Ammon's horn (tissue), 1 donor: ENCODE results near the gene PPM1B.
A peak's percentile ranks its signal among the peaks of the same experiment; 100 is the strongest.
"Not testable (repeated sequence)": the region's sequence is repeated elsewhere in the genome, so short reads cannot be mapped to it uniquely, and the experiment has no call there.

Source experiments
- DNase-seq: peaks from one replicate; pipeline ENCODE4 v3.0.0-alpha.2; 2016; ENCODE audit warnings: low spot score

The PPM1B gene

DNA sequence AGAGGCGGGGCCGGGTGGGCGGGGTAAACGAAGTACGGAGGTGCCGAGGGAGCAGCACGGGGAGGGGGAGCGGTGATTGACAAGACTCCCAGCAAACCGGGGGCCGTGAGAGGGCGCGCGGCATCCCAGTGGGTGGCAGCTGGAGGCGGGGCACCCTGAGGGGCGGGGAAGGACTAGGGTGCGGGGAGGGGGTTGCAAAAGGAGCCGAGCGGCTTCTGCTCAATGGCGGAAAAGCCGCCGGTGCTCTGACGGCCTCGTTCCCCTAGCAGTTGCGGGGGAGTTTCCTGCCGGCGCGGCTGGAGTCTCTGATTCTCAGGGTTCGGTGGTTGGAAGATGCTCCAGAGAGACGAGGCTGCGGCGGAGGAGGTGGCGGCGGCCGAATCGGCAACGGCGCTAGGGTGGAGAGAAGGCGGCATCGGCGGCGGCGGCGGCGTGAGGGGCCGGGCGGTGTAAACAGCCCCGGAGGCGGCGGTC, at the start of gene PPM1B:
PPM1B (plus strand) TSS at position 195 of the 474 bp plus-strand sequence. CDS start 32,325 bp downstream, outside the sequence.
- no peak for DNase-seq

DNA sequence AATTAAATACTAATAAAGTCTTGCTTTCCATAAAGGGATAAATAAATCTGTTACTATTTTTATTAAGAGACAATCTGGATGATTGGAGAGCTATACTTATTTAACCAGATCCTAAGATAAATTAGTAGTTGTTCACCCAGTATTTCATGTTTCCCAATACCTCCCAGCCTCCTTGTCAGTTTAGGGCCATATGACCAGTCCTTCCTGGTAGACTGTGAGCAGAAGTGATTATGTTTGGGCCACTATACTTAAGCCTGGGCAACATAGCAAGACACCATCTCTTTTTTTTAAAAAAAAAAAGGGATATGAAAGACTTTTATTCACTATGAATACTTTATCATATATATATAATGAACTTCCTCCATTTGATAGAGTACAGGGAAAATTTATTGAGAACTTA, 48.8 kb upstream of the PPM1B start:
- DNase-seq: no peak

DNA sequence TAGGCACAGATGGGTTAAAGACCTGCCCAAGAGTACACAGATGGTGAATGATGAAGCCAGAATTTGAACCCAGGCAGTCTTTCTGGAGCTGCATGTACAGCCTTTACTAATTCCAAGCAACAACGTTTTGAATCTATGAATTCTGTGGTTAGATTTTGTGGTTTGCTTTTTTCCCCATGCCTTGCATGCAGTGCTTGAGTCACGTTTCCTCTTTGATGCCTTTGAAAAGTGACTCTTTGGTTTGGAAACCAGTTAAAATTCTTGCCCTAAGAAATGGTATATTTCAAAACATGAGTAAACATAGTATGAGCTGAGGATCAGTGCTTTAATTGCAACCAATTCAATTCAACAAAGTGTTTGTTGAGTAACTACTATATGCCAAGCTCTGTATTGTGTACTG, 48.2 kb upstream of the PPM1B start:
- DNase-seq: no peak

DNA sequence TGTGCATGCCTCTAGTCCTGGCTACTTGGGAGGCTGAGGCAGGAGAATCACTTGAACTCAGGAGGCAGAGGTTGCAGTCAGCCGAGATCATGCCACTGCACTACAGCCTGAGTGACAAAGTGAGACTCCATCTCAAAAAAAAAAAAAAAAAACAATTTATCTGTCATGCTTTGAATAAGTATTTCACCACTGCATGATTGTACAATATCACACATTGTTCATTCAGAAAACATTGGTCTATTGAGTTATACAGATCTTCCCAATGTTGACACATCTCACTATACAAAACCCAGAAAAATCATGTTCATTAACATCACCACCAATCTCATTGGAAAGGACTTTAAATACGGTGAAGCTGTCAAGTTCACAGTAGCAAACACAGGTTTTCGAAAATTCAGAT, 46.8 kb upstream of the PPM1B start:
- no peak for DNase-seq

DNA sequence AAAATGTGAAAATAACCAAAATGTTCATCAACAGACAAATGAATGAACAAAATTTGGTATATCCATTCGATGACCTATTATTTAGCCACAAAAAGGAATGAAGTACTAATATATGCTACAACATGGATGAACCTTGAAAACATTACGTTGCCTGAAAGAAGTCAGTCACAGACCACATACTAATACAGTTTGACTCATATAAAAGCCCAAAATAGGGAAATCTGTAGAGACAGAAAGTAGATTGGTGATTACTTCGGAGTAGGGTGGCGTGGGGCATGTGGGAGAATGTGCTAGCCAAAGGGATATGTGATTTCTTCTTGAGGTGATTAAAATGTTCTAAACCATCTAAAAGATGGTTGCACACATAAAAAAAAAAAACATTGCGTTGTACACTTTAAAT, 44.2 kb upstream of the PPM1B start:
- no peak for DNase-seq

DNA sequence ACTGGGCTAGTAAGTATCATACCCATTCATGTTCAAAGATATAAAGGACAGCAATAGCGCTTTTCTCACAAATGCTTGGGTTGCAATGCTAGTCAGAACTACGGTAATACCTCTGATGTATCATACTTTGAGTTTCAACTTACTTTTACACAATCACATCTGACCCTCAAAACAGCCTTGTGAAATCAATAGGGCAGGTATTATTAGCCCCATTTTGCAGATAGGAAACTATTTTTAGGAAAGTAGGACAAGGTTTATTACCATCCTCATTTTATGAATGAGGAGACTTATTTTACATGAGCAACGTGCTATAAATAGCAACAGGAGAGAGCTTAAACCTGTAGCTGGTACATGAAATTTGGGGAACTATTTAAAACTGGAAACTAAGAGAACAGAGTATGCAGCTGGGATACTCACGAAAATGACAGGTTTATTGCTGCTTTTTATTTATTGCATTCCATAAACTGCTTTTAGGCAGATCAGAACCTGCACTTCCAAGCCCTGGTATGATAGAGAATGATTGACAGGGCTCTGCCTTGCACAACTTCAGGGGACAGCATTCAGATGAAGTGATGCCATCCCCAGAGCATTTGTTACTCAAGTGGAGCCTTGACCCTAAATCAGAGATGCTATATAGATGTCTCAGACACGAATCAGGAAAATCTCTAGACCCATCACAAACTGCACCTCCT, 42.4 kb upstream of the PPM1B start:
- no peak for DNase-seq

DNA sequence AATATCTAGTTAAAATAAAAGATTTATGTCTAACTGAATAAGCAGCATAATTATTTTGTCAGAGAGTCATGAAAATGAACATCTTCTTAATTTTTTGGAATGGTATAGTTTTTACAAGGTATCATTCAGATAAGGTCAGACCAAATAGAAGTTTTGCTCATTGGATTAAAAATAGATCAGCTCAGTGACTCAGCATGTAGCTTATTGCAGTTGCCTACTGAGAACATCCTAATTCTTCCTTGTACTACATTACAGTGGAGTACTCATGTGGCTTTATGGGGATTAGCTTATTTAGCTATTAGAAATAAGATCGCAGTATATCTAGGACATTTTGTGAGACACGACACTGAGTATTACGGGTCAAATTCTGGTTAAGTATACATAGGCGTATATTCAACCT, 38.2 kb upstream of the PPM1B start:
- peak; percentile 13 for DNase-seq

DNA sequence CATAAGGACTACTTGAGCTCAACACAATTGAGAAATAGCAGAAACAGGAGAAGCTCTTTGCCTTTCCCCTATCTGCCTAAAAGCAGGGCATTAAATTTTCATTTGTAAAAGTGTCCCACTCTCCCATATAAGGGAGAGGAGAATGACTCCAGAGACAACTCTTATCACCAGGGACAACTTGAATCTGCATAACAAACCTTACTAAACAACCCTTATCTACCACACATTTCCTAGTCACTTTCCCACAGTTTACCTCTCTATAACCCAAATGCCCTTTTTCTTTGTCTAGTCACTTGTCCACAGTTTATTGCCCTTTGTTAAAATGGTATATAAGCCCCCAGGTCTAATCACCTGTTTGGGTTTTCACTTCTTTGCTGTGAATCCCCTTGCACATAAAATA, 37.5 kb upstream of the PPM1B start:
- no peak for DNase-seq

DNA sequence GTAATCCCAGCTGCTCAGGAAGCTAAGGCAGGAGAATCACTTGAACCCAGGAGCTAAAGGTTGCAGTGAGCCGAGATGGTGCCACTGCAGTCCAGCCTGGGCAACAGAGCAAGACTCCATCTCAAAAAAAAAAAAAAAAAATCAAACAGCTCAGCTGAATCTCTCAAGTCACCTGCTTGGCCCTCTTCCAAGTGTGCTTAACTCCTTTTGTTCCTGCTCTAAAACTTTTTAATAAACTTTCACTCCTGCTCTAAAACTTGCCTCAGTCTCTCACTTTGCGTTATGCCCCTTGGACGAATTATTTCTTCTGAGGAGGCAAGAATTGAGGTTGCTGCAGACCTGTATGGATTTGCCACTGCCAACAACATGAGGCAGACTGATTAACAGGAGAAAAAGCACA, 35.1 kb upstream of the PPM1B start:
- not testable (repeated sequence) for DNase-seq

DNA sequence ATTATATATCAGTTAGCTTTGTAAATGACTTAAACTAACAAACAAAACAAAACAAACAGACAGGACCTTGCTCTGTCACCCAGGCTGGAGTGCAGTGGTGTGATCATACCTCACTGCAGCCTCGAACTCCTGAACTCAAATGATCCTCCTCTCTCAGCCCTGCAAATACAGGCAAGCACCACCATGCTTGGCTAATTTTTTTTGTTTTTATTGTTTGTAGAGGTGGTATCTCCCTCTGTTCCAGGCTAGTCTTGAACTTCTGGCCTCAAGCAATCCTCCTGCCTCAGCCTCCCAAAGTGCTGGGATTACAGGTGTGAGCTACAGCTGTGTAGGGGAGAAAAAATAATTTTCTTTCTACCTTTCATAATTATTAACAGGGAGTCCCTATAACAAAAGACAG, 33.8 kb upstream of the PPM1B start:
- DNase-seq: no peak

DNA sequence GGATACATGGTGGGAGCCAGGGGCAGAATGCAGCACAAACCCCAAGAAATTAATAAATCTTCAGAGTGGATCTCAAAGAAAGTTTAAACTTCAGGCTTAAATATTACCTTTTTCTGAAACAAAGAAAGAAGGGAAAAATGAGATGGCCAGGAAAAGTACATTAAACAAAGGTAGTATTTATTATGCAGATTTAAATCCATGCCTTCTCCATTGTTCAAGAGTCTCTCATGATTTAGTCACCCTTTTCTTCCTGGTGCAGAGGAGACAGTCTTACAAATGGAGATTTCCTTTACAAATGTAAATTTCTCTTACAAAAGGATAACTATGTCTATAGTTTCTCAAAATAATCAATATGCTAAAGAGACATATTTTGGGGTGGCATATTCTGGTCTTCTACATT, 33.4 kb upstream of the PPM1B start:
- DNase-seq: no peak

DNA sequence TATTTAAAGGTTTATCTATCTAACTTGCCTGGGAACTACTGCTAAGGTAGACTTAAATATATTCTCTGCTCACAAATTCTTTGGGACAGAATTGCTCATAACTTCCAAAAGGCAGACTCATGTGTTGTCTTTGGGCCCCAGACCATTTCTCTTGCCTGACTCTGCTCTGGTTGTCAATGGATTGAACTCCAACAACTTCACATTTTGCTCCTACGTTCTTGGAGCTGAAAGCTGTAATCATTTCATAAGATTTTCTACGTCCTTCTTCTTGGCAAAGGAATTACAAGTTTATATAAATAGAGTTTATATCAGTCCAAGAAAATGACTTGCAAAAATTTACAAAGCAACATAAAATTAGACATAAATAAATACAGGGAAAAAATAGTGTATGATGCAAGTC, 32.9 kb upstream of the PPM1B start:
- DNase-seq: no peak

DNA sequence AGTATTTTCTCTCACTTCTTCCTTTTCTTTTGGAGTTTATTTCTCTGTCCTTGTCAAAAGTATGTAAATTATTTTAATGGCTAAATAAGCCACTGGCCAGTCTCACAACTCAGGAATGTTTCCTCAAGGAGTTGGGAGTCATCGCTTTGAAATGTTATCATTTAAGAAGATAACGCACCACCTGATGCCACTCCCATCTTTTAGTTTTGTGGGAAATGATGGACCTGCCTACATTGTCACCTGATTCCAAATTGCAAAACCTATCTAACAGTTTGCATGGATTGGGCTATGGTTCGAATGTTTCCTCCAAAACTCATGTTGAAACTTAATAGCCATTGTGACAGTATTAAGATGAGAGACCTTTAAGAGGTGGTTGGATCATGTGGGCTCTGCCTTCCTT, 32.4 kb upstream of the PPM1B start:
- DNase-seq: no peak

DNA sequence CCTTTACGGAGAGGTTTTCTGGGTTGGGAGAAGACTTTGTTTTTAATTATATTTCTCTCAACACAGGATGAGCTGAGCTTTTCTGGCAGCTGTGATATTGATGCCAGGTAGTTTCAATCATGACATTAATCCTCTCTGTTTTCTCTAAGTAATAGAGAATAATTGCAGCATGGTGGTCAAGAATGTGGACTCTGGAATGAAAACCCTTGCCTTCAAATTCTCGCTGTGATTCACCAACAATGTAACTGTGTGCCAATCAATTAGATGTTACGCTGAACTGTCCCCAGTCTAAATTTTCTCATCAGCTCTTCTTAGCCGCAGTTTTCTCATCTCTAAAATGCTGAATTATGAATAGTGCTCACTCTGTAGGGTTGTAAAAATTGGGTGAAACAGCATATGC, 31.6 kb upstream of the PPM1B start:
- DNase-seq: no peak

DNA sequence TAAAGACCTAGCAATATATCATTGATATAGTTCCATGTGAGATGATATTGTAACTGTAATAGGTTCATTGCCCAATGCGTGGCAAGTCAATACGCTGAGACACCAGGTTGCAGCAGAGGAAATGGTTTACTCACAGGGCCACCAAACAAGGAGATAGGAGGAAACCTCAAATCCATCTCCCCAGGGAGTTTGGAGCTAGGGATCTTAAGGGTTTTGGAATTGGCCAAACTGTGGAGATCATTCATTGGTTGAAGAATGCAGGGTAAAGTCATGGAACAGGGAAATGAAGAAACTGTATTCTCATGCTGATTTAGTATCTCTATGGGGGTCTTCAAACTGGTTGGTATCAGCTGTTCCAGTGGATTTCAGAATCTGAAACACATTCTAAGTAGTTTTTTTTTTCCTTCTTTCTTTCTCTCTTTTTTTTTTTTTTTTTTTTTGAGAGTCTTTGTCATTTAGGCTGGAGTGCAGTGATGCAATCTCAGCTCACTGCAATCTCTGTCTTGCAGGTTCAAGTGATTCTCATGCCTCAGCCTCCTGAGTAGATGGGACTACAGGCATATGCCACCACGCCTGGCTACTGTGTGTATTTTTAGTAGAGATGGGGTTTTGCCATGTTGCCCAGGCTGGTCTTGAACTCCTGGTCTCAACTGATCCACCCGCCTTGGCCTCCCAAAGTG, 30.7 kb upstream of the PPM1B start:
- DNase-seq: no peak

DNA sequence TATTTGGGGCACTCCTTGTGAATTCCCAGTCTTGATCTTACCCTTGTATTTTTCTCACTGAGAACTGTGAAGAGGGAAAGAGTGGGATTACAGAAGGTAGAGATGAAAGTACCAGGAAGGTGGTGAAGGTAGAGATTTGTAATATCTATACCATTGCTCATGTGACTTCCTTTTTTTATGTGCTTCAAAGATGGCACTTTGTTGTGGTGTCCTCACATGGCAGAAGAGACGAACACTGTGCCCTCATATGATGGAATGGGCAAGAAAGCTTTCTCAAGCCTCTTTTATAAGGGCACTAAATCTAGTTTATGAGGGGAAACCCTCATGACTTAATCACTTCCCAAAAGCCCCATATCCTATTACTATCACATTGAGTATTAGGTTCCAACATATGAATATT, 28.9 kb upstream of the PPM1B start:
- DNase-seq: no peak

DNA sequence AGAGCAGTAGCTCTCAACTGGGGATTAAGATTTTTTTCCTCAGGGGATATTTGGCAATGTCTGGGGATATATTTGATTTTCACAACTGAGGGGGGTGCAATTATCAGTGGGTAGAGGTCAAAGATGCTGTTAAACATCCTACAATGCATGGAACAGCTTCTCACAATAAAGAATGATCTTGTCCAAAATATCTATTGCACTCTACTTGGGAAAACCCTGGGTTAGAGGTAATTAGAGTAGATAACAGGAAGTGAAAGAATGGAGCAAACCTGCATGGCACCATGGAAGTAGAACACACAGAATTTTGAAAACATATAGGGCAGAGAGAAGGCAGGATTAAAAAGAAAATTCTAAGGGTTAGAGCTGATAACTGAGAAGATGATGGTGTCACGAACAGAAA, 26.4 kb upstream of the PPM1B start:
- DNase-seq: no peak

DNA sequence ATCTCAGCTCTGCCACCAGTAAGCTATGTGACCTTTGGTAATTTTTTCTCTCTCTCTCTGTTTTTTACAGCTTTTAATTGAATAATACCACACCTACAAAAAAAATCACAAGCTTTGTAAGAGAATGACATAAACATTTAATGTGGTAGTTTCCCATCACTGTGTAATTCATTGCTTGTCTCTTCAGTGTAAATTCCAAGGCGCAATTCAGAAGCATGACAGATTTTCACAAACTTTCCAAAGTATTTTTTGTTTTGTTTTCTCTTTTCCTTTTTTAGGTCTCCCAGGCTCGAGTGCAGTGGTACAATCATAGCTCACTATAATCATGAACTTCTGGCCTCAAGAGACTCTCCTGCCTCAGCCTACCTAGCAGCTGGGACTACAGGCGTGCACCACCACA, 25.0 kb upstream of the PPM1B start:
- DNase-seq: no peak

DNA sequence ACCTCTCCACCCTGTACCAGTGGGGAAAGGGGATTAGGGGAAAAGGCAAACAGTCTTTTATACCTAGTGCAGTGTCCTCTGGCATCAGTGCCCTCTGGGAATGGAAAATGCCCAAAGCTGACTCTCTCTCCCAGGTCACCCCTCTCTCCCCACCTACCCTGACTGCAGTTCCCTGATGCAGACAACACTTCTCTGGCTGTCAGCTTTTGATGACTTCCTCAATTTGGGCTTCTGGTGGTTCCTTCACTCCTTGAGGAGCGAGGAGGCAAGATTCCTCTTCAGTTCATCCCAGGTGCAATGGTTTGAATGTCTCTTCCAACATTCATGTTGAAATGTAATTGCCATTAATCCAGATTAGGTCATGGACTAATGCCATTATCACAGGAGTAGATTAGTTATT, 19.7 kb upstream of the PPM1B start:
- no peak for DNase-seq

DNA sequence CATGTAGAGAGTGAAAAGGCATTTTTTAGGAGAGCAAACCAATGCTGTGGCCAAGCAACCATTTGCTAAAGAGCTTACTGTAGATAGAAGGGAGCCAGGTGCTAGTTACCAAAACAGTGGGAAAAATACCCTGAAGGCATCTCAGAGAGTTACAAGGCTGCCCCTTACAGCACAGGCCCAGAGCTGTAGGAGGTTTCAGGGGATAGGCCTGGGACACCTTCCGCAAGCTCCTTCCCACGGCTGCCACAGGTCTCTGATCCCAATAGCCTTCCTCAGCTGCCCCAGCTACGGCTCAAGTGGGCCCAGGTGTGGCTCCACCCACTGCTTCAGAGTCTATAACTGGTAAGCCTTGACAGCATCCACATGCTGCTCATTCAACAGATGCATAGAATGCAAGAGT, 18.2 kb upstream of the PPM1B start:
- DNase-seq: no peak

DNA sequence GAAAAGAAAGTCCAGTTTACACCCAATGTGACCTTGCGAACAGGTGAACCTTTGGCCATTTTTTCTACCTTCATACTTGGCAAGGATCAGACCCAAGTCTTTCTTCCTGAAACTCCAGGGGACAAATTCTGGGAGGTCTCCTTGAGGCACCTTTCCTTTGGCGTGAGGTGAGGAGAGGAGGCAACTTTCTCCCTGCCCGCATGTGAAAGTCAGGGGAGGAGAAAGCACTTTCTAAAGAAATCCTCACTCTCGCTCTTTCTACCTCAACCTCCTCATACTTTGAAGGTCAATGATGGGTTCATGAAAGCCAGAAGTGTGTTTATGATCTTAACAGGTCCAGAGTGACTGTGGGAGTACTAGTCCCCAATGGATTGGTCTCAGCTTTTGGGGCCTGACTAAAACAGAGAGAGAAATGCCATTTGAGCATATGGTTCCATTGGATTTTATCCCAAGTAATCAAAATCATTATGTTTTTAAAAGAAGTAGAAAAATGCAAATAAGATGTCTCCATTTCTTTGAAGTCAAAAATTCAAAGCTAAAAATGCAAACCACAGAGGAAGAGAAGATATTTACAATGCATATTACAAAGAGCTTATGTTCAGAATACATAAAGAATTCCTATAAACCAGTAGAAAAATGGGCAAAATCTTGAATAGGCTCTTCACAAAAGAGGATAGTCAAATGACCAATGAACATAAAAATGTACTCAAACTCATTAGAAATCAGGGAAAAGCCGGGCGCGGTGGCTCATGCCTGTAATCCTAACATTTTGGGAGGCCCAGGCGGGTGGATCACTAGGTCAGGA, 15.6 kb upstream of the PPM1B start:
- DNase-seq: no peak

DNA sequence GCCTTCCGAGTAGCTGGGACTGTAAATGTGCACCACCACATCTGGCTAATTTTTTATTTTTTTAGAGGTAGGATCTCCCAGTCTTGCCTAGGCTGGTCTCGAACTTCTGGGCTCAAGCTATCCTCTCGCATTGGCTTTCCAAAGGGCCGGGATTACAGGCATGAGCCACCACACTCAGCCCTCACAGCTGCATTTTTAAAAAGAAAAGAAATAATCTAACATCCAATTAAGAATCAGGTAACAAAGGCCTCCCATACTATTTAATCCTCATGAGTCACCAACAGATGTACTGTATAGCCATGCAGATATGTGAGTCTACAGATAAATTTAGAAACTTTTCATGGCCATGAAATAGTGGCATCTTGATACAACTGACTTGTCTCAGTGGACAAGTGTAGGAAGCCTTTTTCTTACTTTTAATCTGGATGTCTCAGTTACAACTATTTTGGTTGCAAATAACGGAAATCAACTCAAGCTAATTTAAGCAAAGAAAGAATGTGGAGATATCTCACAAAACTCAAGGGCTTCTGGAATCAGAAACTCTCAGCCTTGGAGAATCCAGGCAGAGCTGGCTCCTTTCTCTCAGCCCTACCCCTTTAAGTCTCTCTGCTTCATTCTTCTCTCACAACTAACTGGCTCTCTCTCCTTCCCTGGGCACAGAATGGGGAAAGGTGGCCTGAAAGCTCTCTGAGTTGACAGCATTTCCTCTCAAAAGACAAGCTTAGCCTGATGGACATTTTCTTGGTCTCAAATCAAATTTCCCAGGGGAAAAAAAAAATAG, 12.8 kb upstream of the PPM1B start:
- DNase-seq: no peak
